ENCODE results near the gene CALHM6. TPM values are rescaled to one million over a fixed set of nuclear protein-coding genes. Genes with fewer than 3 reads are reported as not detected.

The CALHM6 gene
- total and polyA plus RNA-seq, 2 experiments from 2014 or later: 1.7 TPM; not detected in 1

DNA sequence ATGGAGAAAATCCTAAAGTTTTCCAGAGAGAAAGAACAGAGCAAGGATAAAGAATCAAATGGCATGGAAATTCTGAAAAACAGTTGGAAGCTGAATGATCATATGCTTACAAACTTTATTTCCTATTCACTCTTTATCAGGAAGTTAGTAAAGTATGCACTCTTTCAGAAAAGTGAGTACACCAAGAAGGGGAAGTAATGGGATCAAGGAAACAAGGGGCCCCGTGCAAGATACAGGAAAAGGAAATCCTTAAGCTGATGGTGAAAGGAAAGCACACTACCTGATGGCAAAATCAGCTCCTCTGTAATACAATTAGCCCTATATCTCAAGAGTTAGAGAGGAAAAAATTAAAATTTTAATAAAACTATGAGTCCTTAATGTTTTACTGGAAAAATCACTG lies 14.0 kb downstream of the CALHM6 start:
- no peaks in the 10 kb centered on the region for H4K20me1 ChIP-seq (ENCODE audit: insufficient read depth)
- no peak for DNase-seq

DNA sequence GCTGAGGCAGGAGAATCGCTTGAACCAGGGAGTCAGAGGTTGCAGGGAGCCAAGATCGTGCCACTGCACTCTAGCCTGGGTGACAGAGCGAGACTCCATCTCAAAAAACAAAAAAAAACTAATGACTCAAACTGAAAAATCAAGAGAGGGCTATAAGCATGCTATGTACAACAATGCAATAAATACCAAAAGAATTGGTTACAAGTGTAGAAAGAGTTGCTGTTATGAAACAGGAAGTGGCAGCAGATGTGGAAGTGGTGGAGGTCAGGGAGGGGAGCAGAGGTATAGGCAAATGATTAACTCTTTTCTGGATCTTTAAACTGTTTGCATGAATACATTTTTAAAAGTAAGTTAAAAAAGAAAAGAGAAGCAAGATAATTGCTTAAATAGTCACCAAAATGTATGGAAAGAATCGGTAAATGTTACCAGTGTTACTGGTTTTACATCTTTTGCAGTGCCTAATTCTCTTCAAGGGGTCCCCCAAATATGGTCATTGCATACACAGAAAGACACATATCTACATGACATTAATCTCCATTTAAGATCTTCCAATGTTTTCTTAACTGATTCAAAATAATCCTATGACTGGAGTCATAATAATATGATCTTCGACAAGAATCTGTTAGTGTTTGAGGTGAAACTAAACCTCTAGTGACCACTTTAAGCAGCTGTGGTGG lies 15.0 kb downstream of the CALHM6 start:
- Histone ChIP-seq H3K9me3 (ENCODE audit: low read depth) (no peaks in the 10 kb centered on the region), H2AFZ (no peak overlapping the region), H3K27me3 (replicated peaks; ENCODE audit: insufficient read depth) (no peaks in the 10 kb centered on the region), H3K79me2 (ENCODE audit: insufficient read depth) (no peaks in the 10 kb centered on the region), H3K27ac (no peak overlapping the region), H3K9me2 (ENCODE audit: insufficient read depth) (no peaks in the 10 kb centered on the region), H3K4me3 (no peak overlapping the region), H3F3A (ENCODE audit: insufficient read depth) (no peaks in the 10 kb centered on the region), H3K36me3 (ENCODE audit: low read depth) (no peaks in the 10 kb centered on the region), H3K4me2 (ENCODE audit: unreplicated experiment) (no peak overlapping the region), H3K9ac (no peak overlapping the region), H3K4me1 (ENCODE audit: insufficient read depth) (no peaks in the 10 kb centered on the region), H4K20me1 (ENCODE audit: insufficient read depth) (no peaks in the 10 kb centered on the region)
- no peak for DNase-seq
- WGBS, 2 experiments (ENCODE audit: low coverage in 1 of 2, low lambda C conversion rate in 2 of 2, missing lambda C conversion rate in 2 of 2): 57% methylated on average over 5 of the region's 5 CpGs
- in situ Hi-C loops (cut with MboI): no loop called here
- no peak for TF ChIP-seq EZH2 (IDR thresholded peaks at IDR 0.05; ENCODE audit: insufficient read depth, poor library complexity, severe bottlenecking)
- no peak for TF ChIP-seq EZH2phosphoT487 (IDR thresholded peaks at IDR 0.05; ENCODE audit: insufficient read depth, low read depth)

More for the DNA sequence above, 14.0 kb downstream of the CALHM6 start:
- TF ChIP-seq EZH2phosphoT487 (IDR thresholded peaks at IDR 0.05; ENCODE audit: insufficient read depth, low read depth) (no peak), EZH2 (IDR thresholded peaks at IDR 0.05; ENCODE audit: insufficient read depth, poor library complexity, severe bottlenecking) (no peak)
- no peak overlapping the region for H3K4me3 ChIP-seq
- no peaks in the 10 kb centered on the region for H3F3A ChIP-seq (ENCODE audit: insufficient read depth)
- no peaks in the 10 kb centered on the region for H3K9me3 ChIP-seq (ENCODE audit: low read depth)
- H3K4me1 ChIP-seq (ENCODE audit: insufficient read depth): no peaks in the 10 kb centered on the region
- H3K36me3 ChIP-seq (ENCODE audit: low read depth): no peaks in the 10 kb centered on the region
- no peaks in the 10 kb centered on the region for H3K27me3 ChIP-seq (replicated peaks; ENCODE audit: insufficient read depth)
- no peaks in the 10 kb centered on the region for H3K79me2 ChIP-seq (ENCODE audit: insufficient read depth)
- no peak overlapping the region for H2AFZ ChIP-seq
- 39 to 50% methylated on average over 1 of the region's 1 CpG for WGBS, 2 experiments (ENCODE audit: low coverage in 1 of 2, low lambda C conversion rate in 2 of 2, missing lambda C conversion rate in 2 of 2)
- no peak overlapping the region for H3K4me2 ChIP-seq (ENCODE audit: unreplicated experiment)
- H3K9me2 ChIP-seq (ENCODE audit: insufficient read depth): no peaks in the 10 kb centered on the region
- H3K27ac ChIP-seq: no peak overlapping the region
- H3K9ac ChIP-seq: no peak overlapping the region
- in situ Hi-C loops (cut with MboI): no loop called here

DNA sequence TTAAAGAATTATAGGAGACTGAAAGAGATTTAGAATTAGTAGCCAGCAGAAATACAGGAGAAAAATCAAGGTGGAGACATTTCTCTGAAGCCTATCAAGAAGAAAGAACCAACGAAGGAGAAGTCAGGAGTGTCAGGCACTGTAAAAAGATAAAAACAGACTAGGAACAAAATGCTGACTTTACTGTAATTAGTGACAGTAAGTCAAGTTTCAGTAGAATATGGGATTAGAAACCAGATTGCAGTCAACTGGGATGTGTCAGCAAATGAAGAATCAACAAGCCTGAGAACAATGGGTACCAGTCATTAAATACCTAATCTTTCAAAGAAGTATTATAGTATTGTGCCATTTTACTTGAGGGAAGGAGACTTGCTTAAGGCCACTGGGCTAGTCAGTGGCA lies 21.6 kb downstream of the CALHM6 start:
- Histone ChIP-seq H3K4me2 (ENCODE audit: unreplicated experiment) (no peak overlapping the region), H3K9ac (no peak overlapping the region), H3K9me2 (ENCODE audit: insufficient read depth) (no peaks in the 10 kb centered on the region), H3K4me1 (ENCODE audit: insufficient read depth) (peaks cover 9% of the 10 kb centered on the region), H3K36me3 (ENCODE audit: low read depth) (no peaks in the 10 kb centered on the region), H3F3A (ENCODE audit: insufficient read depth) (no peaks in the 10 kb centered on the region), H3K27ac (no peak overlapping the region), H3K27me3 (replicated peaks; ENCODE audit: insufficient read depth) (no peaks in the 10 kb centered on the region), H3K9me3 (ENCODE audit: low read depth) (no peaks in the 10 kb centered on the region), H4K20me1 (ENCODE audit: insufficient read depth) (no peaks in the 10 kb centered on the region), H3K79me2 (ENCODE audit: insufficient read depth) (no peaks in the 10 kb centered on the region), H3K4me3 (no peak overlapping the region), H2AFZ (no peak overlapping the region)
- no peak for DNase-seq
- 43 to 48% methylated on average over 1 of the region's 1 CpG for WGBS, 2 experiments (ENCODE audit: low coverage in 1 of 2, low lambda C conversion rate in 2 of 2, missing lambda C conversion rate in 2 of 2)
- TF ChIP-seq EZH2 (IDR thresholded peaks at IDR 0.05; ENCODE audit: insufficient read depth, poor library complexity, severe bottlenecking) (no peak), EZH2phosphoT487 (IDR thresholded peaks at IDR 0.05; ENCODE audit: insufficient read depth, low read depth) (no peak)
- in situ Hi-C loops (cut with MboI): no loop called here

DNA sequence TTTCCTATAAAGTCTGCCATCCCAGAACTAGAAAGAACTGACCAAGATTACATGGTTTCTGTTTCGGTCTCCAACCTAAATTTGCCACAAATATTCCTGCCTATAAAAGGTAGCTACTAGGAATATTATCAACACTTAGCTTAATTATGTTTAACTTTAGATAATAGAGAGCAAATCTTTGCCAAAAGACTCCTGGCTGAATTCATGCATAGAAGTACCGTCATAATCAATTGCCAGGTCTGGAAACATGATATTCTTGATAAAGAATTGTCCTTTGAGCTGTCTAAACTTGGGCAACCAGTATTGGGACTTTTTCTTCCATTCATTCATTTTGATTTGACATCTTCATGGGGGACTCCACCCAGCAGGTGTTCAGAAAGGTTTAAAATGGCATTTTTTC lies 22.4 kb downstream of the CALHM6 start:
- Histone ChIP-seq H3K4me2 (ENCODE audit: unreplicated experiment) (no peak overlapping the region), H4K20me1 (ENCODE audit: insufficient read depth) (no peaks in the 10 kb centered on the region), H3K27ac (no peak overlapping the region), H3K9me3 (ENCODE audit: low read depth) (no peaks in the 10 kb centered on the region), H2AFZ (no peak overlapping the region), H3K79me2 (ENCODE audit: insufficient read depth) (no peaks in the 10 kb centered on the region), H3K9ac (no peak overlapping the region), H3K27me3 (replicated peaks; ENCODE audit: insufficient read depth) (no peaks in the 10 kb centered on the region), H3K36me3 (ENCODE audit: low read depth) (no peaks in the 10 kb centered on the region), H3K9me2 (ENCODE audit: insufficient read depth) (no peaks in the 10 kb centered on the region), H3K4me1 (ENCODE audit: insufficient read depth) (peaks cover 9% of the 10 kb centered on the region), H3K4me3 (no peak overlapping the region), H3F3A (ENCODE audit: insufficient read depth) (no peaks in the 10 kb centered on the region)
- WGBS, 2 experiments (ENCODE audit: low coverage in 1 of 2, low lambda C conversion rate in 2 of 2, missing lambda C conversion rate in 2 of 2): 74 to 78% methylated on average over 2 of the region's 2 CpGs
- in situ Hi-C loops (cut with MboI): no loop called here
- no peak for DNase-seq
- TF ChIP-seq EZH2 (IDR thresholded peaks at IDR 0.05; ENCODE audit: insufficient read depth, poor library complexity, severe bottlenecking) (no peak), EZH2phosphoT487 (IDR thresholded peaks at IDR 0.05; ENCODE audit: insufficient read depth, low read depth) (no peak)
